Panc1 (cell line): Measurements from ENCODE around the gene PTPRF.

Experiments
- REST ChIP-seq, 2 experiments: IDR thresholded peaks; 2 replicates each; pipeline ENCODE4 v1.6.1; 2011 to 2012; ENCODE audit warnings: low read depth in 2 of 2, control low read depth in 1 of 2, low read length in 1 of 2, mild to moderate bottlenecking in 1 of 2, moderate library complexity in 1 of 2; ENCODE audit not compliant: insufficient read depth in 1 of 2
- TCF7L2 ChIP-seq: IDR thresholded peaks from 2 replicates; pipeline ENCODE4 v1.6.1; 2011; ENCODE audit warnings: mild to moderate bottlenecking, low read depth, low read length, inconsistent platforms

DNA sequence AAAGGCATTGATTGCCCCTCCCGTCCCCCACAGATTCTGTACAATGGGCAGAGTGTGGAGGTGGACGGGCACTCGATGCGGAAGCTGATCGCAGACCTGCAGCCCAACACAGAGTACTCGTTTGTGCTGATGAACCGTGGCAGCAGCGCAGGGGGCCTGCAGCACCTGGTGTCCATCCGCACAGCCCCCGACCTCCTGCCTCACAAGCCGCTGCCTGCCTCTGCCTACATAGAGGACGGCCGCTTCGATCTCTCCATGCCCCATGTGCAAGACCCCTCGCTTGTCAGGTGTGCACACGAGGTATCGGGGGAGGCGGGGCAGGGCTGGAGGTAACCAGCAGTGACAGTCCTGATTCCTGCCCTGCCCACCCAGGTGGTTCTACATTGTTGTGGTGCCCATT lies 74.5 kb downstream of the PTPRF start:
- TF ChIP-seq REST (IDR thresholded peaks at IDR 0.05; ENCODE audit: insufficient read depth in 1 of 2, low read depth in 2 of 2, low read length in 1 of 2) (no peak), TCF7L2 (no peak)
